CD1c-positive myeloid dendritic cell (primary cell): ENCODE results near the gene DBN1.

ENCODE experiments used
- DNase-seq: peaks from one replicate; pipeline ENCODE4 v3.0.0-alpha.2; 2016; ENCODE audit errors: extremely low spot score

Gene DBN1

GRCh38 chr5:177504086-177505056 is 30.9 kb upstream of the DBN1 start:
- DNase-seq = no peak

DNA sequence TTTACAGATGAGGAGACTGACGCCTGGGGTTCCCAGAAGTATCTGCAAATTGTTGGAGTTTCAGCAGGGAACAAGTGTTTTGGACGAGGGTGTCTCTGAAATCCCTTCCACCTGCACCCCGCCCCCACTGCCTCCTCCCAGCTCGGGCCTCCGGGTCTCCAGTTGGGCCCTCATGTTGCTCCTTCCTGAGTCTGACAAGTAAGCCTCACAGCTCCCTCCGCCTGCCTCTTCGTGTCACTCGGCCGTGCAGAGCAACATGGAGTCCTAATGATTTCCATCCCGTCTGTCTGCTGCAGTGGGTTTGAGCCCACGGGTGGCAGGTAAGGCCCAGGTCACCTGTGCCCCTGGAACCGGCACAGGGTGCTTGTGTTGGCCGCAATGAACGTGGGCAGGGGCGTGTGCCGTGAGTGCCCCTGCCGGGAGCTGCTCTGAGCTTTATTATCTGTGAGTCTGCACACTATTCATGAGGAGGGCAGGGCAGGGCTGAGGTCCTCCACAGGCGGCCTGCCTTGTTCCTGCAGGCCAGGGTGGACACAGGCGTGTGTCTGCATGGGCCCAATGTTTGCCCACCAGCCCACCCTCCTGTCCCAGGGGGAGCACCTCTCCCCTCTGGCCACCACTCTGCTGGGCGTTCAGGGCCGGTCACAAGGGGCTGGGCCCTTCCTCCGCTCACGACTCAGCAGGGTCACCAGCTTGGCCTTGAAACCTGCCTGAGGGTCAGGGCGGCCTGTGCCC is 30.1 kb upstream of the DBN1 start:
- DNase-seq = no peak

- DNase-seq = no peak
These were observed 29.5 kb upstream of the DBN1 start for GRCh38 chr5:177502886-177503285.

DNA sequence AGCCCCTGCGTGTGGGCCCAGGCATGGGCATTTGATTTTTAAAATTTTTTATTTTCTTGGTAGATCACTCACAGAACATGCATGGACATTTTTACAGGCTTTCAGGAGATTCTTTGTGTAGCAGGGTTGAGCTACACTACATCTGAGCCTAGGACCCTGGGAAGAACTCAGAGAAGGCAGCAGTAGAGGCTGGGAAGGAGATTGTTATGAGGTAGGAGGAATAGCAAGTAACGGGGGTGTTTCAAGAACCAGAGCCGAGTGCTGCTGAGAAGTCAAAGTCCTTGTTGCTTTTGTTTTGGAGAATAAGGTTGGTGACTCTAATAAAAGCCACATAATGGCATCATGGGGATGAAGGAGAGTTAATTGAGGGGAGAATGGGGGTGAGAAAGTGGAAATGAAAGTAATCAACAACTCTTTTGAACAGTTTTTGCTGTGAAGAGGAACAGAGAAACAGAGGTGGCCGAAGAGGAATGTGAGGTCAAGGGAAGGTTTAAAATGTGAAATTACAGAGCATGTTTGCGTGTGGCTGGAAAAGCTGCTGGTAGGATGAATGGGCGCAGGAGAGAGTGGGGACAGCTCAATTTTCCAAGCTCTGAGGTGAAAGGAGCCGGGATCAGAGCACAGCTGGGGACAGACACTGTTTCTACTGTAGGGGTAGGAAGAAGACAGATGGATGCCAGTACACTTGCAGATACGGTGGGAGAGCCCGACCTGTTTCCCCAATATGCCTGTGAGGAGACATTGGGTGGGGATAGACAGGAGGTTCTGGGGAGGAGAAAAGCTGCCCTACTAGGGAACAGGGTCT is 28.6 kb upstream of the DBN1 start:
- peak; percentile 53 for DNase-seq

- peak; percentile 87 for DNase-seq
These were observed 27.5 kb upstream of the DBN1 start for GRCh38 chr5:177500685-177501522.

DNA sequence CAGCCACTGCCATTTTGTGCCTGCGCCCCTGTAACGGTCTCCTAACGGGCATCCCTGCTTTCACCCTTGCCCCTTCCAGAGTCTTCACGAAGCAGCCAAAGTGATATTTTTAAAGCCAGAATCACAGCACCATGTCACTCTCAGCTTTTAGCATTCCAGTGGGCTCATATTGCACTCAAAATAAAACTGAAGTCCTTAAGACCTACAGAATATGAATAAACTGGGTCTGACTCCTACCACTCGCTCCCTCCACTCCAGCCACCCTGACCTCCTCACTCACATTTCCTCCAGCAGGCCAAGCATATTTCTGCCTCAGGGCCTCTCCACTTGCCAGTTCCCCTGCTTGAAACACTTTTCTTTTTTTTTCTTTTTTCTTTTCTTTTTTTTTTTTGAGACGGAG is 26.4 kb upstream of the DBN1 start:
- DNase-seq = no peak

DNA sequence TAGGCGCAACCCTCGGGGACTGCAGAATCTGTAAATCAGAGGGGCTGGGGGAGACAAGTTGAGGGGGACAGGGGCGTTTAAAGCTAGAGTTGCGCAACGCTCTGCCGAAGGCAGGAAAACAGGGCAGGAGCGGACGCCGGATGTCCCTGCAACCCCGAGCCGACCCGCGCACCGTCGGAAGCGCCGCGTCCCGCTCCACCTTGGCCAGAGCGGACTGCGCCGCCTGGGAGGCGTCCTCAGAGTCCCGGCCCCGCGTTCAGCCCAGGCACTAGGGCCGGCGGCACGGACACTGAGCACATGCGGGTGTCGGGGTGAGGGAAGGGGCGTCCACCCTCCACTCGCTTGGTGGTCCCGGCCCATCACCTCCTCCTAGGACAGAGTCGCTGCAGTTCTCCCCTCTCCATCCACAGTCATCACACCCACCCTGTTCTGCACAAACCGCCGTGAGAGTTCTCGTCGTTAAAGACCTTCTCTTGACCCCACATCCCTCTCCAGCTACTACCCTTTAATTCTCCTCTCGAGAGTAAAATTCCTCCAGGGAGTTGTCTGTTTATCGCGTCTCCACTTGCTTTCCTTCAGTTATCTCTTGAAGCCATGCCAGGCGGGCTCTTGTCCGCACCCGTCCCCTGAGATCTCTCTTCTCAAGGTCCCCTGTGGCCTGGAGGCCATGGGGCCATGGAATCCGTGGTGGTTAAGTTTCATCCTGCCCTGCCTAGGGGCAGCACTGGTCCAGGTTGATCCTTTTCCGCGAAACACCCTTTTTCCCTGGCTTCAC is 24.8 kb upstream of the DBN1 start:
- no peak for DNase-seq

GRCh38 chr5:177497292-177498012 is 24.0 kb upstream of the DBN1 start, which contains the start of gene PDLIM7:
Gene PDLIM7 (minus strand): TSS chr5:177497604. CDS start chr5:177496512, 1,092 bp downstream.
- peak; percentile 97 for DNase-seq

- peak; percentile 66 for DNase-seq
These were observed 23.4 kb upstream of the DBN1 start for GRCh38 chr5:177496727-177497291.

- peak; percentile 24 for DNase-seq
These were observed 22.8 kb upstream of the DBN1 start for GRCh38 chr5:177496070-177496726.

DNA sequence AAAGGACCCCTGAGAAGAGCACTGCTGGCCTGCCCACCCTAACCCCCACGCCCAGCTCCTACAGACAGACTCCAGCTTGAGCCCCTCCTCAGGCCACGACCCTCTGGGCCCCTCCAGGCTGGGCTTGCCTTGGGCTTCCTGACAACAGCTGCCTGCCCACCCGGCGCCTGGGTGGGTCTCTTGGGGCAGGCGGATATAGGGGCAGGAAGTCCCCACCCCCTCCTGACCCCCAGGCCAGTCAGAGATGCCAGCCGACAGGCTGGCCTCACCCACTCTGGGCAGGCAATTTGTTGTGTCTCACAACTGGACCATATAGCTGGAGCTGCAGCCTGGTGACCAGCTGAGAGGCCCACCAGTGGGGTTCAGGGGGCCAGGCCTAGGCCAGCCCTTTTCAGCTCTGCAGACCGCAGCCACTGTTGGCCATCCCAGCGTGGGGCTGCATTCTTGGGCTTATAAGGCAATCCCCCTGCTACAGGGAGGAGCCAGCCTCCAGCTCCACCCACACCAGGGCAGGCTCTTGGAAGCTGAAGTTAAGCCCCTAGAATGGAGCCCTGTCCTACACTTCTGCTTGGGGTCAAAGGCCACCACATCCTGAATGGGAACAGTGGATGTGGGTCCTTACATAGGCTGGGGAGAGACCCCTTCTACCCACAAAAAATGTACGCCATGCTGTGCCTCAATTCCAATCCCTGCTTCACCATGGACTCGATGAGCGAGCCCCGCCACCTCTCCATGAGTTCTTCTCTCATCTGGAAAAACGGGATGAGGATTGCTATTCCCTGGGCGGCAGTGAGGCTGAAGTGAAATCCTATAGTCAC is 22.0 kb upstream of the DBN1 start:
- DNase-seq = peak; percentile 71

- DNase-seq = peak; percentile 91
These were observed 21.1 kb upstream of the DBN1 start for GRCh38 chr5:177494346-177495195.

GRCh38 chr5:177493795-177494345 is 20.4 kb upstream of the DBN1 start:
- peak; percentile 60 for DNase-seq

- no peak for DNase-seq
These were observed 19.4 kb upstream of the DBN1 start for GRCh38 chr5:177492841-177493240.

DNA sequence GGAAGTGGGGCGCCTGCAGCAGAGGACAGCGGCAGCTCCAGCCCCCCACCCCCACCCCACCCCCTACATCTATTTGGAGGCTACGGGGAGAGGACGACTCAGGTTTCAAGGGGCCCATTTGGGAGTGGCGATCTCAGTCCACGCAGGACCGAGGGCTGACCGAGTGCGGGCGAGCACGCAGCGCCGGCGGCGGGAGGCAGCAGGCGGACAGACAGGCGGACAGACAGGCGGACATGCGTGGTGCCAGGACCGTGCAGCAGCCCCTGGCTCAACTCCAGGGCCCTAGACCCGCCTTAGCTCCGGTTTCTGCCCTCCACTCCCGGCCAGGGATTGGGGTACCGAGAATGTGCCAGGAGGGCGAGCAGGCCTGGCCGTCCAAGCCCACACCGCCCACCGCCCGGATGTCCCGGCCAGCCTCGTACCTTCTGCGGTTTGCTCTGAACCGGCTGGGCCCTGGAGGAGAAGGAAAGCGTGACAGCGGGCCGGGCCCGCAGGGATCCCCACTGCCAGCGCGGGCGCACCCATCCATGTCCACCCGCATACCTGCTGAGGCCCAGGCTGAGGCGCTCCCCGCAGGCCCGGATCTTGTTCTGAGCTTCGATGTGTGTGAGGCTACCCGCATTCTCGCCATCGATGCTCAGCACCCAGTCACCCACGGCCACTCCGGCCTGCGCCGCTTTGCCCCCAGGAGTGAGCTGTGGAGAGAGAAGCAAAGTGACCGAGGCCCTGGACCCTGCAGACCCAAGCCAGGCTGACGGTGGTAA is 18.7 kb upstream of the DBN1 start:
- DNase-seq = no peak
